K562 (cell line): ENCODE results near the gene SCAPER.

ENCODE experiments used
- FUS ChIP-seq: fragments of 200-400 bp; formaldehyde crosslinking; optimal IDR thresholded peaks from 2 replicates; pipeline ENCODE3; 2017; ENCODE audit warnings: low read depth, low read length
- POLR2A ChIP-seq: fragments of 450-650 bp; conservative IDR thresholded peaks from 2 replicates; pipeline ENCODE4 v1.6.1; 2016
- TF ChIP-seq, protein P1 (sequence below), 2 experiments: fragments of 450-650 bp in 1 of 2; sonication (generic) in 1 of 2; formaldehyde crosslinking in 1 of 2; IDR thresholded peaks; 2 replicates each; pipeline versions ENCODE4 v1.7.1 to v1.9.0; 2016 to 2022; ENCODE audit warnings: inconsistent platforms in 1 of 2, mild to moderate bottlenecking in 1 of 2, missing genetic modification reagents in 1 of 2

DNA sequence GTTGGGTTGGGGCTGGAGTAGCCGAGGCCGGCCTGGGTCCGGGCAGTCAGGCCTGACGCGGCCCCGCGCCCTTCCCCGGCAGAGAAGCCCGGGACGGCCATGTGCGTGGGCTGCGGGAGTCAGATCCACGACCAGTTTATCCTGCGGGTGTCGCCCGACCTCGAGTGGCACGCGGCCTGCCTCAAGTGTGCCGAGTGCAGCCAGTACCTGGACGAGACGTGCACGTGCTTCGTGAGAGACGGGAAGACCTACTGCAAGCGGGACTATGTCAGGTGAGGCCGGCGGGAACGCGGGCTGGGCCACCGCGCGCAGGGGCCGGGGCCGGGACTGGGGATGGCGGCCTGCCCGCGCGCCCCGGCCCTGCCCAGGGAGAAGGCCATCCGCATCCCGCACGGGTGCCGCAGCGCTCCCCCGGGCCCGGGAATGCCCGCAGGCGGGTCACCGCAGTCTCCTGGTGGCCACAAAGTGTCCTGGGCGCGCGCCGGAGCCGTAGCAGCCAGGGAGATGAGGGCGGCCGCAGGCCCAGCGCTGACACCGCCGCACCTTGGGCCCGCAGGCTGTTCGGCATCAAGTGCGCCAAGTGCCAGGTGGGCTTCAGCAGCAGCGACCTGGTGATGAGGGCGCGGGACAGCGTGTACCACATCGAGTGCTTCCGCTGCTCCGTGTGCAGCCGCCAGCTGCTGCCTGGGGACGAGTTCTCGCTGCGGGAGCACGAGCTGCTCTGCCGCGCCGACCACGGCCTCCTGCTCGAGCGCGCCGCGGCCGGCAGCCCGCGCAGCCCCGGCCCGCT is 567.2 kb downstream of the SCAPER start:
- TF ChIP-seq POLR2A (no peak), FUS (no peak)
- TF ChIP-seq, protein P1, sequence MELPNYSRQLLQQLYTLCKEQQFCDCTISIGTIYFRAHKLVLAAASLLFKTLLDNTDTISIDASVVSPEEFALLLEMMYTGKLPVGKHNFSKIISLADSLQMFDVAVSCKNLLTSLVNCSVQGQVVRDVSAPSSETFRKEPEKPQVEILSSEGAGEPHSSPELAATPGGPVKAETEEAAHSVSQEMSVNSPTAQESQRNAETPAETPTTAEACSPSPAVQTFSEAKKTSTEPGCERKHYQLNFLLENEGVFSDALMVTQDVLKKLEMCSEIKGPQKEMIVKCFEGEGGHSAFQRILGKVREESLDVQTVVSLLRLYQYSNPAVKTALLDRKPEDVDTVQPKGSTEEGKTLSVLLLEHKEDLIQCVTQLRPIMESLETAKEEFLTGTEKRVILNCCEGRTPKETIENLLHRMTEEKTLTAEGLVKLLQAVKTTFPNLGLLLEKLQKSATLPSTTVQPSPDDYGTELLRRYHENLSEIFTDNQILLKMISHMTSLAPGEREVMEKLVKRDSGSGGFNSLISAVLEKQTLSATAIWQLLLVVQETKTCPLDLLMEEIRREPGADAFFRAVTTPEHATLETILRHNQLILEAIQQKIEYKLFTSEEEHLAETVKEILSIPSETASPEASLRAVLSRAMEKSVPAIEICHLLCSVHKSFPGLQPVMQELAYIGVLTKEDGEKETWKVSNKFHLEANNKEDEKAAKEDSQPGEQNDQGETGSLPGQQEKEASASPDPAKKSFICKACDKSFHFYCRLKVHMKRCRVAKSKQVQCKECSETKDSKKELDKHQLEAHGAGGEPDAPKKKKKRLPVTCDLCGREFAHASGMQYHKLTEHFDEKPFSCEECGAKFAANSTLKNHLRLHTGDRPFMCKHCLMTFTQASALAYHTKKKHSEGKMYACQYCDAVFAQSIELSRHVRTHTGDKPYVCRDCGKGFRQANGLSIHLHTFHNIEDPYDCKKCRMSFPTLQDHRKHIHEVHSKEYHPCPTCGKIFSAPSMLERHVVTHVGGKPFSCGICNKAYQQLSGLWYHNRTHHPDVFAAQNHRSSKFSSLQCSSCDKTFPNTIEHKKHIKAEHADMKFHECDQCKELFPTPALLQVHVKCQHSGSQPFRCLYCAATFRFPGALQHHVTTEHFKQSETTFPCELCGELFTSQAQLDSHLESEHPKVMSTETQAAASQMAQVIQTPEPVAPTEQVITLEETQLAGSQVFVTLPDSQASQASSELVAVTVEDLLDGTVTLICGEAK (IDR thresholded peaks at IDR 0.05): no peak
- TF ChIP-seq, protein P1 (CRISPR knock-in tag; IDR thresholded peaks at IDR 0.05): no peak
